NCI-H748 treated with DMSO at 0.1 percent for 48 hours (cell line): Measurements from ENCODE around the gene GHRL.
"Not testable (repeated sequence)": the region's sequence is repeated elsewhere in the genome, so short reads cannot be mapped to it uniquely, and the experiment has no call there.

ENCODE experiments used
- DNase-seq: peaks from one replicate; lab custom pipeline; 2025; lab: John Stamatoyannopoulos, UW

Gene GHRL

DNA sequence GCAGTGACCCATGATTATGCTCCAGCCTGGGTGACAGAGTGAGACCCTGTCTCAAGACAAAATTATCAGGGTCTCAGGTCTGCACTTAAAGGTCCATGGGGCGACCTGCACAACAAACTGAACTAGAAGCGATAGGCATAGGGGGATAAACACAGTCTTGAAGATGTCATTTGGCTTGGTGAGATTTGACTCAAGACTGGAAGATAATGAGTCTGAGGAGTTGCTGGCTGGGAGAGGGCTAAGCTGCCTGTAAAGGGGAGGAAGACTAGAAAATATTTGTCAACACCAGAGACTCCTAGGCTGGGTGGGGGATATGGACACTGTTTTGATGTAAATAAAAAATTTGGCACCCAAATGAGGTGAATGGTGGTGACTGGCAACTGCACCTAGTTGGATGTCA lies 19.8 kb downstream of the GHRL start:
- no peak for DNase-seq

DNA sequence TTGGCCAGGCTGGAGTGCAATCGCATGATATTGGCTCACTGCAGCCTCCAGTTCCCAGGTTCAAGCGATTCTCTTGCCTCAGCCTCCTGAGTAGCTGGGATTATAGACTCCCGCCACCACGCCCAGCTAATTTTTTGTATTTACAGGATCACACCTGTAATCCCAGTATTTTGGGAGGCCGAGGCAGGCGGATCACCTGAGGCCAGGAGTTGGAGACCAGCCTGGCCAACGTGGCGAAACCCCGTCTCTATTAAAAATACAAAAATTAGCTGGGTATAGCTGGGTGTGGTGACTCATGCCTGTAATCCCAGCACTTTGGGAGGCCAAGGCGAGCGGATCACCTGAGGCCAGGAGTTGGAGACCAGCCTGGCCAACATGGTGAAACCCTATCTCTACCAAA lies 20.3 kb downstream of the GHRL start:
- not testable (repeated sequence) for DNase-seq

DNA sequence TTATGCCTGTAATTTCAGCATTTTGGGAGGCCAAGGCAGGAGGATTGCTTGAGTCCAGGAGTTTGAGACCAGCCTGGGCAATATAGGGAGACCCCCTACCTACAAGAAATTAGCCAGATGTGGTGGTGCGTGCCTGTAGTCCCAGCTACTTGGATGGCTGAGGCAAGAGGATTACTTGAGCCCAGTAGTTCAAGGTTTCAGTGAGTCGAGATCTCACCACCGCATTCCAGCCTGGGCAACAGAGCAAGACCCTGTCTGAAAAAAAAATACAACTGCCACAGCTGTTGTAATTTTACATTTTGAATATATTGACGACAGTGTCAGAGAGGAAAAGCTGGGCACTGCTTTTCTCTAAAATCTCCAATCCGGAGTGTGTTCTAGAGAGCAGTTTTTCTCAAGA lies 23.3 kb downstream of the GHRL start:
- no peak for DNase-seq

DNA sequence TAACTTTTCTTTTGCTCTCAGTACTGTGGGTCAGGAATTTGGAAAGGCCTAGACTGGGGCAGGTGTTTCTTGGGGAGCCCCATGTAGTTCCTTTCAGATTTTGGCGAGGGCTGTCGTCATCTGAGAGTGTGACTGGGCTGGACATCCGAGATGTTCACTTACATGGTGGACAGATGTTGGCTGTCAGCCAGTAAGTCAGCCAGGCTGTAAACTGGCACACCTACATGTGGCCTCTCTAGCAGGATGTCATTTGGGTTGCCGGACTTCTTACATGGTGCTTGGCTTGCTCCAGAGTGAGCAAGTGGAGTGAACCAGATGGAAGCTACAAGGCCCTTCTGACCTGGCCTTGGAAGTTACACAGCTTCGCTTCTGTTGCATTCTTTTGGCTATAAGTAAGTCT lies 23.8 kb downstream of the GHRL start:
- DNase-seq: no peak

DNA sequence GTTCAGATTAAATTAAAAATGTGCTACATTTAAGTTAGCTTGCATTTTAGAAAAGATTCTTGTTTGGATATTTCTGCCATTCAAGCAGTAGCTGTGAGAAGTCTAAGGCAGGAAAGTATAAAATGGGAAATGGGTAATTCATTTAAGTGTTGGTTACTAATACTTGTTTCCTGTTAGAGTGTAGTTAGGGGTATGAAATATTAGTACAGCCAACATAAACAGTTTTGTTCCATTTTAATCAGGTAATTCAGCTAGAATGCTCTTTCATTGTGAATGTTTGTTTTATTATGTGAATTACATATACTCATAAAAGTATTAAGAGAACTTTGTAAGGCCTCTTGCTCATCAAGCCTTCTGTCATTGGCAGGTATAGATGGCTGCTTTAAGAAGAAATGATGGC lies 24.6 kb downstream of the GHRL start:
- no peak for DNase-seq

DNA sequence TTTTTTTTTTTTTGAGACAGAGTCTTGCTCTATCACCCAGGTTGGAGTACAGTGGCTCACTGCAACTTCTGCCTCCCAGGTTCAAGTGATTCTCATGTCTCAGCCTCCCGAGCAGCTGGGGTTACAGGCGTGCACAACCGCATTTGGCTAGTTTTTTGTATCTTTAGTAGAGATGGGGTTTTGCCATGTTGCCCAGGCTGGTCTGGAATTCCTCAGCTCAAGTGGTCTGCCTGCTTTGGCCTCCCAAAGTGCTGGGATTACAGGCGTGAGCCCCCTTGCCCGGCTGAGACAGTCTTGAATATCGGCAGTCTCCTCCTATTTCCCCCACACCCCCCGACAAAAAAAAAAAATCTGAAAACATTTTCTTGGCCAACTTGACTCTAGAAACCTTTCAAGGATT lies 25.8 kb downstream of the GHRL start:
- not testable (repeated sequence) for DNase-seq

DNA sequence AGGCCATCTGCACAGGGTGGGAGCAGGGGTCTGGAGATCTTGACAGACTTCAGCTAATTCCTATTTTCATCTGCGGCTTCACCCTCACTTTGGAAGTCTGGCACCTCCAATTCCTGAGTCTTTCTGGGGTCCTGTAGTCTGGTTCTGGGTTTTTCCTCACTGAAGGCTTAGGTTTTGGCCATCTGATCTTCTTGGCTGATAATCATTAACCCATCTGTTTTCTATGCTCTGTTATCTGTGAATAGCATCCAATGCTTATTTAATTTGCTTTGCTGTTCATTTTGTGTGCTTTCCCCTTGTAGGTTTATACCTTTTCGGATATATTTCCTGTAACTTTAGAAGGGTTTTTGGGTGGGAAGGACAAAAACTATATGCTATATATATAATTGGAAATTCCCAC lies 26.9 kb downstream of the GHRL start:
- DNase-seq: no peak

DNA sequence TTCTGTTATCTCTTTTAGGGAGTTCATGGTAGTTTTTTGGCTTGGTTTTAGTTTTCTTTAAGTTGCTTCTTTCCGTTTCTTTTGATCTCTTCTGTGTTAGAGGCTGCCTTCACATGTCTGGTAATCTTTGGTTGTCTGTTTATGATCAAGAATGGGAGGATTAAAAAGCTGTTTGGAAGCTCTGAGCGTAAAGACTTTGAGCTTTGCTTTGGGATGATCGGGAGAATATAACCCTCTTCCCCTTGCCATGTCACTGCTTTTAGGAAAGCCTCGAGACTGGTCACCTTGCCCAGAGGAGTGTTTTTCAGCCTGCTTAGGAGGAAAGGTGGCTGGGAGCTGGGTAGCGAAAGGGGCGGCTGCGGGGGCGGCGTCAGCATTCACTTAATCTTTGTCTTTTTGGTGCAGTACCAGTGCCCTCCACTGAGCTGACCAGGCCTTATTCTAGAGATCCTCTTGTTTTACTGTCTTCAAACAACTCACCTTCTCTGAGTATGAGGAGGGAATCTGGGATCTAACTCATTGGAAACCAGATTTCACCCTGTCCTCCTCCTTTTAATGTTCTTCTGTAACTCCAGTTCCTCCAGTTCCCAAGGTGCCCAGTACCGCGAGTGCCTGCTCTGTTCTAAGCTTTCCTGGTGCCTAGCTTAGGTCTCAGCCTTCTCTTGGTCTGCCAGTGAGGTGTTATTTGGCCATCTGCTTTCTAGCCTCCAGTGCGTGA lies 28.9 kb downstream of the GHRL start:
- no peak for DNase-seq

DNA sequence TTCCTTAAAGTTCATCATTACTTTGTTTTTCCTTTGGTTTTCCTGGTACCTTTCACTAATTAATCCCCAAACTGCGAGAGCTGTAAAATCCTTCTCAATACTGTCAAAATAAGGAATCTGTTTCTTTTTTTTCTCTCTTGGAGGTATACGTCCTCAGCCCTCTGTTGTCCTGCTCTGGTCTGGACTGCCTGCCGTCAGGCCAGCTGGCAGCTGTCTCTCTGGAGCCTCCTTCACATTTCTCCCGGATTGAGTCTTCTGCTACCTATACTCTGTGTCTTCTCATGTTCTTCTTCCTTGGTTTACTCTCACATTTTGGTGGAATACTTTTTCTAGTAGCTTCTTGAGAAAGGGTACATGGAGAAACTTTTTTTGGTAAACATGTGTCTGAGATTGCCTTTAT lies 30.7 kb downstream of the GHRL start:
- no peak for DNase-seq

DNA sequence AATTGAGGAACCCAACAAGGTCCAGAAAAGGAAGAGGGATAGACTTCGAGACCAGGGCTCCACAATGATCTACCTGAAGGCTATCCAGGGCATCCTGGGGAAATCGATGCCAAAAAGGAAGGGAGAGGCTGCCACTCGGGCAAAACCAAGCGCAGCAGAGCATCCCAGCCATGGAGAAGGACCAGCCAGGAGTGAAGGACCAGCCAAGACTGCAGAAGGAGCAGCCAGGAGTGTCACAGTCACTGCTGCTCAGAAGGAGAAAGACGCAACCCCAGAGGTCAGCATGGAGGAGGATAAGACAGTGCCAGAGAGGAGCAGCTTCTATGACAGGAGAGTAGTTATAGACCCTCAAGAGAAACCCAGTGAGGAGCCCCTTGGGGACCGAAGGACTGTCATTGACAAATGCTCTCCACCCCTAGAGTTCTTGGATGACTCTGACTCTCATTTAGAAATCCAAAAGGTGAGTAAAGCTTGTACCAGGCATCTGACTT lies 32.5 kb downstream of the GHRL start:
- DNase-seq: no peak

DNA sequence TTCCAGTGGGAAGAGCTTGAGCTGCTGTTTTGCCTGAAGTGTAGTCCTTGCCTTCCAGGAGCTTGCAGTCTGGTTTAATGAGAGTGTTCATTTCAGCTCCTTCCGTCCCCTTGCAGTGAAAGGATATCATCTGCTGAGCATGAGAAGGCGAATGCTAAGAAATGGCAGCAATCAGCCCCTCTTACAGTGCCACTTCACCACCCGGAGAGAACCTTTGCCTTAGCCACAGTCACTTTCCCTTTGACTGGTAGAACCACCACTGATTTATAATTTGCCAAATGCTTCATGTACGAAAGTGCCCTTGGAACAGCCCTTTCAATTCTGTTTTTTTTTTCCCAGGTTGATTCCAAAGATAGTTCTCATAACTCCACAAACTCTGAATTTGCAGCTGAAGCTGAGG lies 32.9 kb downstream of the GHRL start:
- no peak for DNase-seq

DNA sequence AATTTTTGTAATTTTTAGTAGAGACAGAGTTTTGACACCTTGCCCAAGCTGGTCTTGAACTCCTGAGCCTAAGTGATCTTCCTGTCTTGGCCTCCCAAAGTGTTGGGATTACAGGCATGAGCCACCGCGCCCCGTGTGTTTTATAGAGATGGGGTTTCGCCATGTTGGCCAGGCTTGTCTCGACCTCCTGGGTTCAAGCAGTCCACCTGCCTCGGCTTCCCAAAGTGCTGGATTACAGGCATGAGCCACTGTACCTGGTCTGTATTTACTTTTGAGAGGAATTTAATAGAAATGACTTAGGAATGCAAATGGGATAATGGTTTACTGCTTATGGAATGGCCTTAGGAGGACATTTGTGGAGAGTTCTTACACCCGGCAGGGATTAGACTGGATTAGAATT lies 33.7 kb downstream of the GHRL start:
- DNase-seq: no peak

DNA sequence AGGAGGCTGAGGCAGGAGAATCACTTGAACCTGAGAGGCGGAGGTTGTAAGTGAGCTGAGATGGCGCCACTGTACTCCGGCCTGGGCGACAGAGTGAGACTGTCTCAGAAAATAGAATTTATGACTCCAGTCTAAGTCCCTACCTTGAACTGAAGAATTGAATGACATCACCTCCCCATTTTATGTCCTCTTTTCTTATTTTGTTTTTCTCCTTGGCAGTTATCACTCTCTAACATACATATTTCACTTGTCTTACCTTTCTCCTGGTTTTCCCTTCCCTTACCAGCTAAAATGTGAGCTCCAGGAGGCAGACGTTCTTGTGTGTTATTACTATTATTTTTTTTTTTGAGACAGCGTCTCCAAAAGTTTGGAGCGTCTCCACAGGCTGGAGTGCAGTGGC lies 36.9 kb downstream of the GHRL start:
- no peak for DNase-seq

DNA sequence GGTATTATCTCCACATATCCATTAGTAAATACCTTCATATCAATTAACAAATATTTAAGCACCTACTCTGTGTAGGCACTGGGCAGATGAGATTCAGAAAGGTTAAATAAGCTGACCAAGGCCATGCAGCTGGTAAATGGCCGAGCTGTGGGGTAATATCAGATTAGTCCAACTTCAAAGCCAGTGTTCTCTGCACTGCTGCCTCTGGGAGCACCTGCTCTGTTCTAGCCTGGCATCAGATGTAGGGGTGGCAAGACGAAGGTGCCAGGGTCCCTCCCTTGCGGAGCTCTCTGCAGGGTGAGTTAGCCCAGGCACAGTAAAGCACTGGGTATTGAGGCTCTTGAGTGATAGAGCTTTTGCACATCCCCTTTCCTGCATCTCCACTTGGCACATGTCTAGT lies 39.0 kb downstream of the GHRL start:
- DNase-seq: no peak

DNA sequence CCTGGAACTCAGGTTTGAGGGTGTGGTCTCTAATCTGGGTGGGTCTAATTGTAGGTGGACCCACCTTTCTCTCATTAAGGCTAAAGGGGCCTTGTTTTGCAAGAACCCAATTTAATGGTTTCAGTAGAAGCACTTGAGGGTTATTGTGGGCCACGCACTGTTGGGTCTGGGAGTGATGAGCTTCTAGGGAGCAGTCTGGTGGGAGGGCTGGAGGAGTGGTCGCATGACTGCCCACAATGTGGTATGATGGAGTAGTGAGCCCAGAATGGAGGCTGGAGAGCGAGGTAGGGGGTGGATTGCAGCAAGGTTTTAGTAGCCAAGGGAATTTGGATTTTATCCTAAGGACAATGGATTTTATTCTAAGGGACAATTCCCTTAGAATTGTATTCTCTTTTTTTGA lies 41.7 kb downstream of the GHRL start:
- DNase-seq: no peak

DNA sequence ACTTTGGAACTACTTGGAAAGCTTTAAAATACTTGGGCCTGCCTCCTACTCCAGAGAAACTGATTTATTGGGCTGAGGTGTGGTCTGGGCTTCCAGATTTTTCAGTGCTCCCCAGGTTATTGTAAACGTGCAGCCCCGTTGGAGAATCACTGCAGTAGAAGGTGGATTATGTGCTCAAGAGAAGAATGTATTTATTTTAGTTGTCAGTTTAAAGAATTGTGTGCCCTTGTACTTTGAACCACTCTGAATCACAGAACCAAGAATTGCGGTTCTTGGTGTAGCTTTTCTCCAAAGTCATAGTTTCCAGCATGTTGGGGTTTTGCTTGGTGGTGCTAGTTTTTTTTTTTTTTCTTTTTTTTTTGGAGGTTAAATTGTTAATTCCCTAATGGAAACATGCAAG lies 42.9 kb downstream of the GHRL start:
- DNase-seq: no peak

DNA sequence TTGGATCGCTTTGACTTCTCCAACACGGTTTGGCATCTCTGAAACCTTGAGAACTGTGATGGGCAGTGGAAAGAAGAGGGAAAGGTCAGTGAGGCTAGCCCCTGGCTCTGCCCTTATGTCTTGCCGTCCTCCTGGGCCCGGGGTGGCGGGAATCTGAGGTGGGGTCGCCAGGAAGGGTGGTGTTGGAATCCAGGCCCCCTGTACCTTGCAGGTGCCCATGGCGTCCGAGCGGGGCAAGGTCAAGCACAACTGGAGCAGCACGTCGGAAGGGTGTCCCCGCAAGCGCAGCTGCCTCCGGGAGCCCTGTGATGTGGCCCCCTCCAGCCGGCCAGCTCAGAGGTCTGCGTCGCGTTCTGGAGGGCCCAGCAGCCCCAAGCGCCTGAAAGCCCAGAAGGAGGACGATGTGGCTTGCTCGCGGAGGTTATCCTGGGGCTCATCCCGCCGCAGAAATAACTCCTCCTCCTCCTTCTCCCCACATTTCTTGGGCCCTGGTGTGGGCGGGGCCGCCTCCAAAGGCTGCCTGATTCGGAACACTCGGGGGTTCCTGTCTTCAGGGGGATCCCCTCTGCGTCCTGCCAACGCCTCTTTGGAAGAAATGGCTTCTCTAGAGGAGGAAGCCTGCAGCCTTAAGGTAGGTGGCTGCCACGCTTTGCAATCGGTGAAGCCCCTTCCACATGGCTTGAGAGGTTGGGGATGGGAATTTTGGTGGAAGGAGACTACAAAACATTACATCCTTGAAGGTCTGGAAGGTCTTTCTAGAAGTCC lies 43.6 kb downstream of the GHRL start:
- DNase-seq: no peak

DNA sequence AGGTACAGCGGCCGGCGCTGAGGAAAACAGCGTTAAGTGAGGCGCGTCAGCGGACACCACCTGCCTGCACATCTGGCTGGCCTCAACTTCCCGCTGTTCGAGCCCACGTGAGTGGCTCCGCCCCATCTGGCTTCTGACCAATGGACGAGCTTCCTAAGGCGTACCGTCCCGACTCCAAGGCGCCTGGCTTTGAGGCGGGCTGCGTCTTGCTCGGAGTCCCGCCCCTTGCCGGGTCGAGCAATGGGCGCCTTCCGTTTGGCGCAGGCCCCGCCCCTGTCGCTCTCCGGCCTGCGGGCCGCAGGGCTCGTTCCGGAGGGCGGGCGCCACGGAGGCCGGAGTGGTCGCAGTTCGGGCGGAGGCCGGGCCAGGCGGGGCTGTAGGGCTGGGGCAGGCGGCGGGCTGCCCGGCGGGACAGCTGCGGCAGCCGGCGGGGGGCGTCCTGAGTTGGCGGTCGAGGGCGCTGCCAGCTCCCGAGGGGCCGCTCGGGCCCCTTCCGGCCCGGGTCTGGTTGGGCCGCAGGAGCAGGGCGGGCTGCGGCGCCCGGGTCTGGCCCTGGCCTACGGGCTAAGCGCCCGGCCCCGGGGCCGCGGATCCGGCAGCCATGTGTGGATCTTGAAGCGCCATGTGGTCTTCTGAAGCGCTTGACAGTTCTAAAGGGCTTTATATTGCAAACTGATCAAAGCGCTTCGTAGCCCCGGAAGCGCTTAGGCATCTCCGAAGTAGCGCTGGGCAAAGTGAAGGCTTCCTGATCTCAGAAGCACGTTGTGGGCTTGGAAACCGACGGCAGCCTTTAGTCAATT lies 44.4 kb downstream of the GHRL start, which contains the start of gene TATDN2:
TSS of gene TATDN2 (plus strand) at position 276 of the 800 bp plus-strand sequence. CDS start 742 bp downstream, outside the sequence.
- peak; percentile 74 for DNase-seq

DNA sequence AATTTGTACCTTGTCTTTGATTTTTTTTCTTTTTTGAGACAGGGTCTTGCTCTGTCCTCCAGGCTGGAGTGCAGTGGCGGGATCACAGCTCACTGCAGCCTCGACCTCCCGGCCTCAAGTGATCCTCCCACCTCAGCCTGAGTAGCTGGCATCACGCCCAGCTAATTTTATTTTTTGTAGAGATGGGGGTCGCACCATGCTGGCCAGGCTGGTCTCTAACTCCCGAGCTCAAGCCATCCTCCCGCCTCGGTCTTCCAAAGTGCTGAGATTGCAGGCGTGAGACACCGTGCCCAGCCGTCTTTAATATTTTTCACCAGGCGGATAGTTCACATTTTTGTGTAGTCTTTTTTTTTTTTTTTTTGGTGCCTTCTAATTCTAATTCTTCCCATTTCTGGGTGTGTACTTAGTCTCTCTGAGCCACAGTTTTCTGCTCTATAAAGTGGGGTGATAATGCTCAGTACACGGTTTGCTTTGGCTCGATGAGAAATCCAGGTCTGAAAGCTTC lies 45.0 kb downstream of the GHRL start:
- DNase-seq: no peak

DNA sequence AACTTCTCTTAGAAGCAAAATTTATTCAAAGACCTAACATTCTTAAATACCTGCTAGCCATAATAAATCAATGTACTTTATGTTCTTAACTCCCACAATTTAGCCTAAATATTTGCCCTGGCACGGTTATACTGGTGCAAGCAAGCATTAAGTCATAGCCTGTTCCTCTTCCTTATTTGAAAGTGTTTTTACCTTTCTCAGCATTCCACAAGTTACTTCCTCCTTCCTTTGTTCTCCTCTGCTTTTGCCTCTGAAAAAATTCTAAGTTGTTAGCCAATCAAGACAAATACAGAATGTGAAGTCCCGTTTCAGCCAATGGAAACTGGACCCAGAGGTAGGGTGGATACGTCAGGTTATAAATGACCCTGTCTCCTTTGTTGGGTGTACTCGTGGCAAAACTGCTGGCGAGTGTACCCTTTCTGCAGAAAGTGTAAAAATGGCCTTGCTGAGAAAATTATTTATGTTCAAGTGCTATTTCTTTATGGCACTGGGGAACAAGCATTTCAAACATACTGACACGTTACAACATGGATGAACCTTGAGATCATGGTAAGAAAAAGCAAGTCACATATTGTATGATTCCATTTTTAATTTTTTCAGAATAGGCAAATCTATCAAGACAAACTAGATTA lies 47.5 kb downstream of the GHRL start:
- DNase-seq: no peak

DNA sequence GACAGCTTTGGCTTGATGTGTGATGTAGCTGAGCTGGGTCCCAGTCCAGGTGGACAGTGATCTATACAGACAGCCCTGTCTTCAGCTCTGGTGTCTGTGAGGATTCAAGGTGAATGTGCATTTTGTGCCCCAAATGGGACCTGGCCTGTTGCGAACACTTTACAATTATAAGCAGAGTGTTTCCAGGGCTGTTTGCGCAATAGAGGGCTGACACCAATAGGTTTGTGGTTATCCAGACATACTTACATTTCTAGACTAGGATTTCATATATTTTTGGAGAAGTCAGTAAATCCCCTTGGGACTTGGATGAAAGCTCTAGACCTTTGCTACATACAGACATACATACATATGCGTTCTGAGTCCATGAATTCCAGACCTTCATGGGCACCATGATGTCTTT lies 48.7 kb downstream of the GHRL start:
- DNase-seq: no peak
